Tibial nerve (tissue), 3 donors: Measurements from ENCODE around the gene ZFAND3.

Experiments
- POLR2A ChIP-seq, 2 donors: fragments of 450-650 bp; IDR thresholded peaks; one replicate each; pipeline ENCODE4 v1.6.1; 2017; ENCODE audit warnings: antibody characterized with exemption in 2 of 2, mild to moderate bottlenecking in 2 of 2, moderate library complexity in 2 of 2
- TF ChIP-seq, protein P1 (sequence below), 5 experiments: fragments of 200-600 bp in 3 of 5; fragments of 450-650 bp in 2 of 5; sonication (generic) in 3 of 5; IDR thresholded peaks; one replicate each; pipeline ENCODE4 v1.5.1; 2016 to 2019; ENCODE audit warnings: antibody characterized with exemption in 5 of 5, mild to moderate bottlenecking in 3 of 5, moderate library complexity in 2 of 5

DNA sequence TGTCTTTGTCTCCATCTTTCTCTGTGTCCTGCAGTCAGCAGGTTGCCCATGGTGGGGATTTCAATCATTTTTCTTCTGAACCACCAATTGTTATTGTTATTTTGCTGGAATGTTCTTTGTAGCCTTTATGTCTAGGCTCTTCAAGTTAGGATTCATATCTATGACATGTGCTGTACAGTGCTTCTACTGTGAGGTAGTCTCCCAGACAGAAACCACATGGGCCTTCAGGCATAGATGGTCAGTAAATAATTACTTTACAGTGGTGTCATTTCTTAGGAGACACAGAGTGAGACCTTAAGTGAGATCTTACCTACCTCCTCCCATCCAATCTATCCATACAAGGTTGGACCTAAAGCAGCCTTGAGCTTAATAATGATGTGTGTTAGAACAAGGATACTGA is 265.5 kb downstream of the ZFAND3 start:
- TF ChIP-seq POLR2A (IDR thresholded peaks at IDR 0.05) = no peak
- TF ChIP-seq, protein P1, sequence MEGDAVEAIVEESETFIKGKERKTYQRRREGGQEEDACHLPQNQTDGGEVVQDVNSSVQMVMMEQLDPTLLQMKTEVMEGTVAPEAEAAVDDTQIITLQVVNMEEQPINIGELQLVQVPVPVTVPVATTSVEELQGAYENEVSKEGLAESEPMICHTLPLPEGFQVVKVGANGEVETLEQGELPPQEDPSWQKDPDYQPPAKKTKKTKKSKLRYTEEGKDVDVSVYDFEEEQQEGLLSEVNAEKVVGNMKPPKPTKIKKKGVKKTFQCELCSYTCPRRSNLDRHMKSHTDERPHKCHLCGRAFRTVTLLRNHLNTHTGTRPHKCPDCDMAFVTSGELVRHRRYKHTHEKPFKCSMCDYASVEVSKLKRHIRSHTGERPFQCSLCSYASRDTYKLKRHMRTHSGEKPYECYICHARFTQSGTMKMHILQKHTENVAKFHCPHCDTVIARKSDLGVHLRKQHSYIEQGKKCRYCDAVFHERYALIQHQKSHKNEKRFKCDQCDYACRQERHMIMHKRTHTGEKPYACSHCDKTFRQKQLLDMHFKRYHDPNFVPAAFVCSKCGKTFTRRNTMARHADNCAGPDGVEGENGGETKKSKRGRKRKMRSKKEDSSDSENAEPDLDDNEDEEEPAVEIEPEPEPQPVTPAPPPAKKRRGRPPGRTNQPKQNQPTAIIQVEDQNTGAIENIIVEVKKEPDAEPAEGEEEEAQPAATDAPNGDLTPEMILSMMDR (IDR thresholded peaks at IDR 0.05) = no peak
